AG04450 (cell line): ENCODE measurements around the gene EZR. TPM values are rescaled to one million over a fixed set of nuclear protein-coding genes. Genes with fewer than 3 reads are reported as not detected.

Experiments
- CTCF ChIA-PET: fragments of 300-600, 350-600 bp; formaldehyde crosslinking; extraction: SDS; loops from one replicate; lab custom pipeline; 2022; ENCODE audit warnings: antibody characterized with exemption, inconsistent platforms; lab: Charles Lee
- POLR2A ChIA-PET: fragments of 350-600 bp; formaldehyde crosslinking; extraction: SDS; loops from one replicate; lab custom pipeline; 2021; ENCODE audit warnings: antibody characterized with exemption, inconsistent platforms; lab: Yijun Ruan, JAX
- DNase-seq: peaks from one replicate; pipeline ENCODE4 v3.0.0-alpha.2; 2011; ENCODE audit warnings: low read depth, low spot score
- H3K27ac ChIP-seq: one replicate; pipeline ENCODE4 v1.5.1; 2012; ENCODE audit warnings: low read depth, low read length, control low read depth
- H3K27me3 ChIP-seq: one replicate; pipeline ENCODE4 v1.6.0; 2012; ENCODE audit warnings: low read length; ENCODE audit not compliant: control insufficient read depth, insufficient read depth
- H3K4me3 ChIP-seq: 2 replicates; pipeline ENCODE4 v1.5.1; 2011; ENCODE audit warnings: mild to moderate bottlenecking, low read depth, low read length, control low read depth
- H3K9me3 ChIP-seq: 2 replicates; pipeline ENCODE4 v1.5.1; 2012; ENCODE audit warnings: low read length; ENCODE audit not compliant: control insufficient read depth, insufficient read depth
- polyA plus RNA-seq: library from polyadenylated mRNA; depleted of rRNA; stranded (reverse); fragments of >200 nt; gene quantifications from 2 replicates; pipeline ENCODE4 v1.2.3, GENCODE V29; 2011
- TF ChIP-seq, protein P1 (sequence below): IDR thresholded peaks from 2 replicates; pipeline ENCODE4 v1.5.1; 2011; ENCODE audit warnings: low read depth, low read length, control low read depth, inconsistent platforms

Gene EZR
- polyA plus RNA-seq, 1 experiment: 61.2 TPM

DNA sequence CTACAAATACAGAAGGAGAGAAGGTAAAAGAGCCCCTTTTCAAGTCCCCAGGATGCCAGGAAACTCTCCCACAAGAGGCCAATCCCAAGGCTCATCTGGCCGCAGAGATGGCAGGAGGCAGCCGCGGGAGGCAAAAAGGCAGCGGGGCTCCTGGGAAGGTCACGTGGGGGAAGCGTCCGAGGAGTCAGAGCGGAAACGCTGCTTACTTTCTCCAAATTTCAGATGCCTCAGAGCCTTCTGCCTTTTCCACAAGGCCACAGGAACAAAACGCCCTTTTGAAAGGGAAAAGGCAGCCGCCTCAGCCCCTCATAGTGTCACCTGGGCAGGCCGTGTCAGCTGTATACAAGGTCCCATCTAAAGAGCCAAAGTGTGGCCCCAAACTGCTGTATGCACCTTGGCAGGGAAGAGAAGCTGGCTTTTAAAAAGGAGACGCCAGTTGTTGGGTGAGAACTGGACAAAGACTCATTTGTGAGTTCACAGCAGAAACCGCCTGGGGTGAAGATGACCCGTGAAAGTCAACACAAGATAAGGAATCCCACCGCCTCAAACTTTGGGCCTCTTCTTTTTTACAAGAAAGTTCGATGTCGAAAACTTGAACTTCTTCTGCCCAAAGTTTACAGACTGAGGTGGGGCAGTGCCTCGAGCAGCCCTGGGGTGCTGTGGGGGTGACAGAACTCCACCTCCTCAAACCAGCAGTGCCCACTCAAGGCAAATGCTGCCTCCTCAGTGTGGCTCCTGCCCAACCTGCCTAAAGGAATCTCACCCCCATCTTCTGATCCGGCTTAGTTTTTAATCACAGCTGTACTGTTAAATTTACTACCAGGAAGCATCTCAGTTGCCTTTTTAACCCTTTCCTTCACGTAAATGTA, 45.4 kb downstream of the EZR start:
- no peak for DNase-seq
- Histone ChIP-seq H3K9me3 (no peaks in the 10 kb centered on the region), H3K27ac (no peak overlapping the region), H3K27me3 (no peaks in the 10 kb centered on the region), H3K4me3 (no peak overlapping the region)
- ChIA-PET CTCF (no interaction called here), POLR2A (no interaction called here)
- TF ChIP-seq, protein P1, sequence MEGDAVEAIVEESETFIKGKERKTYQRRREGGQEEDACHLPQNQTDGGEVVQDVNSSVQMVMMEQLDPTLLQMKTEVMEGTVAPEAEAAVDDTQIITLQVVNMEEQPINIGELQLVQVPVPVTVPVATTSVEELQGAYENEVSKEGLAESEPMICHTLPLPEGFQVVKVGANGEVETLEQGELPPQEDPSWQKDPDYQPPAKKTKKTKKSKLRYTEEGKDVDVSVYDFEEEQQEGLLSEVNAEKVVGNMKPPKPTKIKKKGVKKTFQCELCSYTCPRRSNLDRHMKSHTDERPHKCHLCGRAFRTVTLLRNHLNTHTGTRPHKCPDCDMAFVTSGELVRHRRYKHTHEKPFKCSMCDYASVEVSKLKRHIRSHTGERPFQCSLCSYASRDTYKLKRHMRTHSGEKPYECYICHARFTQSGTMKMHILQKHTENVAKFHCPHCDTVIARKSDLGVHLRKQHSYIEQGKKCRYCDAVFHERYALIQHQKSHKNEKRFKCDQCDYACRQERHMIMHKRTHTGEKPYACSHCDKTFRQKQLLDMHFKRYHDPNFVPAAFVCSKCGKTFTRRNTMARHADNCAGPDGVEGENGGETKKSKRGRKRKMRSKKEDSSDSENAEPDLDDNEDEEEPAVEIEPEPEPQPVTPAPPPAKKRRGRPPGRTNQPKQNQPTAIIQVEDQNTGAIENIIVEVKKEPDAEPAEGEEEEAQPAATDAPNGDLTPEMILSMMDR: no peak

DNA sequence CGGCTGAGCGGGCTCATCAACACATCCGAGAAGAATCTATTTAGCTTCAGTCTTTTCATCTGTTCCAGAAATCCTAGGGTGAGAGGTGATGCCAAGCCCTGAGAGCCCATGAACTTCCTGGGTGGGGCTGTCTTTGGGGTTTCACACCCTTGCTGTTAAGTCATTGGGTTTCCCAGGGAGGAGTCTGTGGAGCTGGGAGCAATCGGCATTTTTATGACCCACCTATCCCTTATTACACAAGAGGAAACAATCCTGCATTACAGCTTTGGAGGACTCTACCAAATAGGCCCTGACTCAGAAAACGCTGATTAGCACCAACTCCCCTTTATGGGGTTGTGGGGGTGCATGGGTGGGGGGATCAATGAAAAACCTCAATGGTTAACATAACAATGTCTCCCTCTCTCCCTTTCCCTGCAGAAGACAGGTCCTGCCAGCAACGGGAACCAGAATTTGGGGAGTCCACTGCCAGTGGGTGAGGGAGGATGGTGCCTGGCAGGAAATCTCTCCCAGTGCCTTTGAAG, 46.3 kb downstream of the EZR start:
- ChIA-PET CTCF (interaction anchor here (0.6 kb wide), 1 partner anchor 23 kb away, joined by 3 read pairs; no protein-coding TSS in a partner anchor), POLR2A (no interaction called here)
- Histone ChIP-seq H3K4me3 (no peak overlapping the region), H3K27me3 (no peaks in the 10 kb centered on the region), H3K27ac (no peak overlapping the region), H3K9me3 (no peaks in the 10 kb centered on the region)
- TF ChIP-seq, protein P1: no peak
- DNase-seq: no peak

DNA sequence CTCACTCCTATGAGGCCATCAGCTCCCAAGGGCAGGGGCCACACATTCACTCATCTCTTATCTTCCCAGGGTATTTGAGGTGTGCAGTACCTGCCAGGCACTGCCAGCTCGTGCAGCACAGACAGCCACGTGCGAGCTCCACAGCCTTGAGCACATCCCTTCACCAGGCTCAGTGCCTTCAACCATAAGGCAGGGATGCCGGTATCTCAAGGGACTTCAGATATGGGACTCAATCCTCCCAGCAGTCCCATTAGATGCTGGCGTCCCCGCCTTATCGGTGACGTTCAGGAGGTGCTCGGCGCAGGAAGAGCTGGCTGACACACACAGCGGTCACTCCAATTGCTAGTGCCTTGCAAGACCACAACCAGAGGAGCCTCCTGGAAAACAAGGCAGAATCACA, 47.0 kb downstream of the EZR start:
- H3K4me3 ChIP-seq: no peak overlapping the region
- H3K9me3 ChIP-seq: no peaks in the 10 kb centered on the region
- ChIA-PET CTCF (interaction anchor here (0.6 kb wide), 2 partner anchors 221 to 249 kb away, joined by 3 to 4 read pairs; no protein-coding TSS in a partner anchor), POLR2A (no interaction called here)
- TF ChIP-seq, protein P1: no peak
- no peak overlapping the region for H3K27ac ChIP-seq
- no peak for DNase-seq
- no peaks in the 10 kb centered on the region for H3K27me3 ChIP-seq

DNA sequence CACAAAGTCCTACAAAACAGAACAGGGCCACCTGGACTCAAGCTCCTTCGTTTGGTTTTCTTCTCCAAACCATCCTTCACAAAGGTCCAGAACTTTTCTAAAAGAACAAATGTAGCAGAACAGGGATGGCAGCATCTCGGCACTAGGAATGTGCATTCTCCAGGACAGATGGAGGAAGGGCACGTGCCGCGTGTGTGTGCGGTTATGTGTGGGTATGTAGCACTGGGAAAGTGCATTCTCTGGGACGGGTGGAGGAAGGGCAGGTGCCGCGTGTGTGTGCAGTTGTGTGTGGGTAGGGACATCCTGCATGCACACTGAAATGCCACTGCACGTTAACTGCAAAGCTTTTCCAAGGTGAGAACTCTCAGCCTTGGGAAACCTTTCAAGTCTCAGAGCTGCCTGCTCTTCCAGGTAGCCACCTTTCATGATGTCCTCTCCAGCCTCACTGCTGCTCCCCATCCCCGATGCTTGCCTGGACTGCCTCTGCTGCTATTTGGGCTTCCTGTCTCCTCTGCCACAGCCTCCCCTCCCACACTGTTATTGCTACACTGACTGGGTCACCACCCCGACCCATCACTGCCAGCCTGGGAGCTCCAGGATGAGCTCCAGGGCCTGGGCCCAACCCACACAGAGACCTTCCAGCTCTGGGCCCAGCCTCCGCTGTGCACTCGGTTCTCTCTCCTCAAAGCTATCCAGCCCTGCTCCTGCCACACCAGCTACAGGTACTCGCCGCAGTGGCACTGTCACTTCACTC, 47.6 kb downstream of the EZR start:
- ChIA-PET CTCF (no interaction called here), POLR2A (no interaction called here)
- no peaks in the 10 kb centered on the region for H3K9me3 ChIP-seq
- no peak overlapping the region for H3K27ac ChIP-seq
- DNase-seq: no peak
- H3K27me3 ChIP-seq: no peaks in the 10 kb centered on the region
- H3K4me3 ChIP-seq: no peak overlapping the region
- TF ChIP-seq, protein P1: no peak
